Keratinocyte (primary cell): ENCODE measurements around the gene PLPP1. TPM values are rescaled to one million over a fixed set of nuclear protein-coding genes. Genes with fewer than 3 reads are reported as not detected.

Experiments
- DNase-seq: peaks from one replicate; pipeline ENCODE4 v3.0.0-alpha.2; 2011; ENCODE audit warnings: low read depth, missing footprints, low spot score
- FAIRE-seq: peaks from 2 replicates; lab custom pipeline; 2011; peaks lifted over from hg19 to GRCh38; lab: Jason Lieb, UNC
- H2AFZ ChIP-seq: 2 replicates; pipeline ENCODE4 v1.6.0; 2012; ENCODE audit warnings: low read length, control low read depth, inconsistent platforms; ENCODE audit not compliant: control insufficient read depth
- H3K27ac ChIP-seq: 2 replicates; pipeline ENCODE4 v1.5.1; 2011; ENCODE audit warnings: low read length; ENCODE audit not compliant: control insufficient read depth, insufficient read depth
- H3K27me3 ChIP-seq: 3 replicates; pipeline ENCODE4 v1.6.0; 2011; ENCODE audit warnings: low read length; ENCODE audit not compliant: control insufficient read depth, insufficient read depth; ENCODE audit errors: extremely low read depth
- H3K36me3 ChIP-seq, 2 experiments: 2 replicates in 1 of 2; 3 replicates in 1 of 2; pipeline ENCODE4 v1.5.1; 2011; ENCODE audit warnings: low read length in 2 of 2, mild to moderate bottlenecking in 1 of 2; ENCODE audit not compliant: control insufficient read depth in 2 of 2, insufficient read depth in 2 of 2; ENCODE audit errors: extremely low read depth in 1 of 2
- H3K4me1 ChIP-seq: 3 replicates; pipeline ENCODE4 v1.5.1; 2011; ENCODE audit warnings: low read length; ENCODE audit not compliant: control insufficient read depth, insufficient read depth; ENCODE audit errors: extremely low read depth
- H3K4me2 ChIP-seq: 3 replicates; pipeline ENCODE4 v1.6.0; 2011; ENCODE audit warnings: low read depth, low read length; ENCODE audit not compliant: control insufficient read depth, insufficient read depth; ENCODE audit errors: extremely low read depth
- H3K4me3 ChIP-seq, 3 experiments: fragments of 200-600 bp in 1 of 3; sonication (generic) in 1 of 3; 2 replicates in 2 of 3; 3 replicates in 1 of 3; pipeline ENCODE4 v1.5.1; 2011 to 2016; ENCODE audit warnings: low read length in 3 of 3, mild to moderate bottlenecking in 3 of 3, control low read depth in 2 of 3, inconsistent platforms in 1 of 3, low read depth in 1 of 3, mixed read lengths in 1 of 3, mixed run types in 1 of 3, moderate library complexity in 1 of 3; ENCODE audit not compliant: control insufficient read depth in 2 of 3, insufficient read depth in 2 of 3; ENCODE audit errors: extremely low read depth in 1 of 3
- H3K79me2 ChIP-seq: 2 replicates; pipeline ENCODE4 v1.6.0; 2012; ENCODE audit warnings: low read length; ENCODE audit not compliant: control insufficient read depth, insufficient read depth
- H3K9ac ChIP-seq: 3 replicates; pipeline ENCODE4 v1.6.0; 2011; ENCODE audit warnings: low read length; ENCODE audit not compliant: control insufficient read depth, insufficient read depth; ENCODE audit errors: extremely low read depth
- H3K9me1 ChIP-seq: 3 replicates; pipeline ENCODE4 v1.6.0; 2011; ENCODE audit warnings: low read length; ENCODE audit not compliant: control insufficient read depth, insufficient read depth; ENCODE audit errors: extremely low read depth
- H3K9me3 ChIP-seq: 2 replicates; pipeline ENCODE4 v1.5.1; 2012; ENCODE audit warnings: low read depth, low read length; ENCODE audit not compliant: control insufficient read depth
- H4K20me1 ChIP-seq: 3 replicates; pipeline ENCODE4 v1.6.0; 2011; ENCODE audit warnings: low read length; ENCODE audit not compliant: control insufficient read depth, insufficient read depth; ENCODE audit errors: extremely low read depth
- EZH2 ChIP-seq: IDR thresholded peaks from one replicate; pipeline ENCODE4 v1.6.1; 2012; ENCODE audit warnings: inconsistent platforms, mild to moderate bottlenecking, low read length, moderate library complexity
- dilution Hi-C: fragments of 300-500 bp; cut with MboI; formaldehyde crosslinking; loops from one replicate; pipeline ENCODE4 v1.7.0; 2020; ENCODE audit warnings: low sequenced_read_pairs; ENCODE audit not compliant: extremely low pct_ligation_motif_present
- polyA plus RNA-seq, 5 experiments: library from polyadenylated mRNA; depleted of rRNA in 3 of 5; stranded (reverse) in 3 of 5; stranded (forward) in 1 of 5; unstranded in 1 of 5; fragments of >200 nt; gene quantifications; 1 replicate in 1 of 5; 2 replicates in 3 of 5; 3 replicates in 1 of 5; pipeline versions ENCODE4 v1.2.1 to v1.2.3, GENCODE V29; 2011 to 2012; ENCODE audit warnings: missing spikeins in 2 of 5, low read depth in 1 of 5, low replicate concordance in 1 of 5
- TF ChIP-seq, protein P1 (sequence below), 3 experiments: IDR thresholded peaks in 1 of 3; conservative IDR thresholded peaks in 1 of 3; optimal IDR thresholded peaks in 1 of 3; 2 replicates in 2 of 3; 3 replicates in 1 of 3; pipeline versions ENCODE3 to v1.5.1; 2011; ENCODE audit warnings: low read length in 3 of 3, mild to moderate bottlenecking in 3 of 3, moderate library complexity in 2 of 3, control low read depth in 1 of 3, inconsistent platforms in 1 of 3; ENCODE audit not compliant: insufficient read depth in 2 of 3; ENCODE audit errors: extremely low read depth in 1 of 3

Gene PLPP1
- polyA plus RNA-seq, 1 donor (not counting 4 experiments of a cell fraction or from before 2014, with no cell fraction given), result 13.2 TPM

DNA sequence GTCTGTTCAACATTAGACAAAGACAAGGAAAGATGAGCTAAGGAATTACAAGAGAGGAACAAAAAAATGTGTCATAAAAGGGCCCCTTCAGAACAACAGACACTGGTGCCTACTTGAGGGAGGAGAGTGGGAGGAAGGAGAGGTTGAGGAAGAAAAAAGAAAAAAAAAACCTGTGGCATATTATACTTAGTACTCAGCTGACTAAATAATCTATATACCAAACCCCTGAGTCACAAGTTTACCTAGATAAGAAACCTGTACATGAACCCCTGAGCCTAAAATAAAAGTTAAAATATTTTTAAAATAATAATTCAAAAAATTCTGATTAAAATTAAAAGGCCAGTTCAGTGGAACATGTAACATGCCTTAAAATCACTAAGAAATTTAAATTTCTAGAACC lies 119.7 kb downstream of the PLPP1 start:
- Histone ChIP-seq H3K4me1 (no peaks in the 10 kb centered on the region), H3K79me2 (no peaks in the 10 kb centered on the region), H3K36me3 (peaks cover 0 to 2% of the 10 kb centered on the region in 2 experiments), H3K27ac (no peak overlapping the region), H3K9ac (no peak overlapping the region), H2AFZ (no peak overlapping the region), H3K27me3 (no peaks in the 10 kb centered on the region), H3K9me3 (no peaks in the 10 kb centered on the region), H4K20me1 (no peaks in the 10 kb centered on the region), H3K4me2 (no peak overlapping the region), H3K4me3 (no peak overlapping the region), H3K9me1 (no peaks in the 10 kb centered on the region)
- DNase-seq (no peak), FAIRE-seq (no peak)
- dilution Hi-C loops, result no loop called here
- no peak for TF ChIP-seq EZH2
- TF ChIP-seq, protein P1, sequence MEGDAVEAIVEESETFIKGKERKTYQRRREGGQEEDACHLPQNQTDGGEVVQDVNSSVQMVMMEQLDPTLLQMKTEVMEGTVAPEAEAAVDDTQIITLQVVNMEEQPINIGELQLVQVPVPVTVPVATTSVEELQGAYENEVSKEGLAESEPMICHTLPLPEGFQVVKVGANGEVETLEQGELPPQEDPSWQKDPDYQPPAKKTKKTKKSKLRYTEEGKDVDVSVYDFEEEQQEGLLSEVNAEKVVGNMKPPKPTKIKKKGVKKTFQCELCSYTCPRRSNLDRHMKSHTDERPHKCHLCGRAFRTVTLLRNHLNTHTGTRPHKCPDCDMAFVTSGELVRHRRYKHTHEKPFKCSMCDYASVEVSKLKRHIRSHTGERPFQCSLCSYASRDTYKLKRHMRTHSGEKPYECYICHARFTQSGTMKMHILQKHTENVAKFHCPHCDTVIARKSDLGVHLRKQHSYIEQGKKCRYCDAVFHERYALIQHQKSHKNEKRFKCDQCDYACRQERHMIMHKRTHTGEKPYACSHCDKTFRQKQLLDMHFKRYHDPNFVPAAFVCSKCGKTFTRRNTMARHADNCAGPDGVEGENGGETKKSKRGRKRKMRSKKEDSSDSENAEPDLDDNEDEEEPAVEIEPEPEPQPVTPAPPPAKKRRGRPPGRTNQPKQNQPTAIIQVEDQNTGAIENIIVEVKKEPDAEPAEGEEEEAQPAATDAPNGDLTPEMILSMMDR (optimal IDR thresholded peaks at IDR 0.05 in 1 of 3, IDR thresholded peaks at IDR 0.05 in 1 of 3, conservative IDR thresholded peaks at IDR 0.05 in 1 of 3; ENCODE audit: extremely low read depth in 1 of 3, insufficient read depth in 2 of 3, low read length in 3 of 3), result no peak

DNA sequence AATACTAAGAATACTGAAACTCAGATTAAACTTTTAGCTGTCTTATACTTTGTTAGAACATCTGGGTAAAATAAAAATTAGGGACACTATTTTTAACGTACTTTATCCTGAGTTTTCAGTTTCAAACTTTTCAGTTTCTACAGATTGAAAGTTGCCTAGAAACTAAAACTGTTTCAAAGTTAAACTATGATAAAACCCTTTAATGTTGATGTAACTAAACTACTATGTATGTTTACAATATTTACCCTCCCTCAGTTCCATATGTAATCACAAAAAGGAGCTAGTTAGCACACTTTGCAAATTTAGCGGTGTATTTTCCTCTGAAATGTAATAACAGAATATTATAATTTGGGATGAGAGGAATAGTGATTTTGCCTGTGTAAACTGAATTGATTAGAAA lies 121.1 kb downstream of the PLPP1 start:
- H3K9ac ChIP-seq, result no peak overlapping the region
- no peaks in the 10 kb centered on the region for H3K27me3 ChIP-seq
- no peak for FAIRE-seq
- no peak overlapping the region for H2AFZ ChIP-seq
- peaks cover 0 to 4% of the 10 kb centered on the region in 2 experiments for H3K36me3 ChIP-seq
- H3K27ac ChIP-seq, result no peak overlapping the region
- H3K4me1 ChIP-seq, result no peaks in the 10 kb centered on the region
- H3K9me3 ChIP-seq, result no peaks in the 10 kb centered on the region
- dilution Hi-C loops, result no loop called here
- H3K9me1 ChIP-seq, result no peaks in the 10 kb centered on the region
- DNase-seq, result no peak
- H3K4me3 ChIP-seq, result no peak overlapping the region
- H3K4me2 ChIP-seq, result no peak overlapping the region
- H4K20me1 ChIP-seq, result no peaks in the 10 kb centered on the region
- no peak for TF ChIP-seq EZH2
- TF ChIP-seq, protein P1 (optimal IDR thresholded peaks at IDR 0.05 in 1 of 3, IDR thresholded peaks at IDR 0.05 in 1 of 3, conservative IDR thresholded peaks at IDR 0.05 in 1 of 3; ENCODE audit: extremely low read depth in 1 of 3, insufficient read depth in 2 of 3, low read length in 3 of 3), result no peak
- no peaks in the 10 kb centered on the region for H3K79me2 ChIP-seq
